RWPE2 (cell line): ENCODE measurements around the gene EFCAB10.

Experiments
- ATAC-seq: fragments of 200-7000 bp; cut with Tn5 transposase; 3 replicates; pipeline ENCODE4 v1.9.1; 2021; ENCODE audit warnings: low read depth
- DNase-seq: peaks from one replicate; pipeline ENCODE4 v3.0.0-alpha.2; 2020; ENCODE audit warnings: low spot score
- H3K27ac ChIP-seq: fragments of 450-650 bp; 2 replicates; pipeline ENCODE4 v1.5.1; 2017; ENCODE audit warnings: mild to moderate bottlenecking; ENCODE audit not compliant: poor library complexity, severe bottlenecking
- H3K27me3 ChIP-seq: fragments of 250-450 bp; sonication (Bioruptor Pico); 2 replicates; pipeline ENCODE4 v1.5.1; 2021; ENCODE audit warnings: mild to moderate bottlenecking, moderate library complexity; ENCODE audit not compliant: insufficient read depth, poor library complexity, severe bottlenecking
- H3K36me3 ChIP-seq: fragments of 250-450 bp; sonication (Bioruptor Pico); 2 replicates; pipeline ENCODE4 v1.5.1; 2020; ENCODE audit warnings: low read depth, mild to moderate bottlenecking, moderate library complexity
- H3K4me1 ChIP-seq: fragments of 250-450 bp; sonication (Bioruptor Pico); 2 replicates; pipeline ENCODE4 v1.5.1; 2021; ENCODE audit warnings: mild to moderate bottlenecking, moderate library complexity; ENCODE audit not compliant: insufficient read depth, poor library complexity, severe bottlenecking
- H3K4me3 ChIP-seq: fragments of 250-450 bp; sonication (Bioruptor Pico); 2 replicates; pipeline ENCODE4 v1.5.1; 2021; ENCODE audit warnings: mild to moderate bottlenecking, moderate library complexity; ENCODE audit not compliant: severe bottlenecking
- H3K9me3 ChIP-seq: fragments of 250-450 bp; sonication (Bioruptor Pico); 2 replicates; pipeline ENCODE4 v1.5.1; 2021; ENCODE audit warnings: mild to moderate bottlenecking, moderate library complexity; ENCODE audit not compliant: severe bottlenecking
- TF ChIP-seq, protein P1 (sequence below): fragments of 450-650 bp; IDR thresholded peaks from one replicate; pipeline ENCODE4 v1.5.1; 2017; ENCODE audit warnings: mild to moderate bottlenecking, moderate library complexity; ENCODE audit not compliant: poor library complexity, severe bottlenecking

EFCAB10 gene

GRCh38 chr7:105587909-105588635 is 6.8 kb upstream of the EFCAB10 start:
- H3K4me3 ChIP-seq: no peak overlapping the region
- H3K9me3 ChIP-seq: peaks cover 3% of the 10 kb centered on the region
- H3K4me1 ChIP-seq: no peaks in the 10 kb centered on the region
- no peak for DNase-seq
- H3K27me3 ChIP-seq: no peaks in the 10 kb centered on the region
- H3K27ac ChIP-seq: no peak overlapping the region
- TF ChIP-seq, protein P1, sequence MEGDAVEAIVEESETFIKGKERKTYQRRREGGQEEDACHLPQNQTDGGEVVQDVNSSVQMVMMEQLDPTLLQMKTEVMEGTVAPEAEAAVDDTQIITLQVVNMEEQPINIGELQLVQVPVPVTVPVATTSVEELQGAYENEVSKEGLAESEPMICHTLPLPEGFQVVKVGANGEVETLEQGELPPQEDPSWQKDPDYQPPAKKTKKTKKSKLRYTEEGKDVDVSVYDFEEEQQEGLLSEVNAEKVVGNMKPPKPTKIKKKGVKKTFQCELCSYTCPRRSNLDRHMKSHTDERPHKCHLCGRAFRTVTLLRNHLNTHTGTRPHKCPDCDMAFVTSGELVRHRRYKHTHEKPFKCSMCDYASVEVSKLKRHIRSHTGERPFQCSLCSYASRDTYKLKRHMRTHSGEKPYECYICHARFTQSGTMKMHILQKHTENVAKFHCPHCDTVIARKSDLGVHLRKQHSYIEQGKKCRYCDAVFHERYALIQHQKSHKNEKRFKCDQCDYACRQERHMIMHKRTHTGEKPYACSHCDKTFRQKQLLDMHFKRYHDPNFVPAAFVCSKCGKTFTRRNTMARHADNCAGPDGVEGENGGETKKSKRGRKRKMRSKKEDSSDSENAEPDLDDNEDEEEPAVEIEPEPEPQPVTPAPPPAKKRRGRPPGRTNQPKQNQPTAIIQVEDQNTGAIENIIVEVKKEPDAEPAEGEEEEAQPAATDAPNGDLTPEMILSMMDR: no peak
- no peaks in the 10 kb centered on the region for H3K36me3 ChIP-seq
- no peak for ATAC-seq

GRCh38 chr7:105585850-105586500 is 4.7 kb upstream of the EFCAB10 start:
- H3K9me3 ChIP-seq: peaks cover 3% of the 10 kb centered on the region
- TF ChIP-seq, protein P1: no peak
- H3K4me1 ChIP-seq: no peaks in the 10 kb centered on the region
- no peaks in the 10 kb centered on the region for H3K36me3 ChIP-seq
- H3K27me3 ChIP-seq: no peaks in the 10 kb centered on the region
- H3K27ac ChIP-seq: no peak overlapping the region
- no peak overlapping the region for H3K4me3 ChIP-seq
- ATAC-seq: no peak
- no peak for DNase-seq

DNA sequence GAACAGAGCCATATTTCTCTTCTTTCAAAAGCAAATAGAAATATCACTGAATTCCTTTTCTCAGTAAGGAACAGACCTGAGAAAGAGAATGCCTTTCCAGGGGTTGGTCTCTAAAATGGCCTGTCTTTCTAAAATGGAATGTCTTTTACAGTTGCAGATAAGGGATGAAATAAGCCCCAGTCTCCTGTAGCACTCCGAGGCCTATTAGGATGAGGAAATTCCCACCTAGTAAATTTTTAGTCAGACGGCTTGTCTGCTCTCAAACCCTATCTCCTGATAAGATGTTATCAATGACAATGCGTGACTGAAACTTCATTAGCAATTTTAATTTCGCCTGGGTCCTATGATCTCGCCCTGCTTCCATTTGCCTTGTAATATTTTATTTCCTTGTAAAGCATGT is 2.9 kb upstream of the EFCAB10 start:
- Histone ChIP-seq H3K27ac (no peak overlapping the region), H3K9me3 (peaks cover 3% of the 10 kb centered on the region), H3K27me3 (no peaks in the 10 kb centered on the region), H3K36me3 (no peaks in the 10 kb centered on the region), H3K4me1 (no peaks in the 10 kb centered on the region), H3K4me3 (no peak overlapping the region)
- DNase-seq (no peak), ATAC-seq (no peak)
- TF ChIP-seq, protein P1: no peak

- Histone ChIP-seq H3K9me3 (peaks cover 3% of the 10 kb centered on the region), H3K27me3 (no peaks in the 10 kb centered on the region), H3K27ac (no peak overlapping the region), H3K4me1 (no peaks in the 10 kb centered on the region), H3K36me3 (no peaks in the 10 kb centered on the region), H3K4me3 (no peak overlapping the region)
- TF ChIP-seq, protein P1: no peak
- ATAC-seq: no peak
- no peak for DNase-seq
These were observed 1.8 kb upstream of the EFCAB10 start for GRCh38 chr7:105583061-105583460.
